ENCODE results near the gene RNF214.
"Not testable (repeated sequence)": the region's sequence is repeated elsewhere in the genome, so short reads cannot be mapped to it uniquely, and the experiment has no call there.

RNF214 gene

DNA sequence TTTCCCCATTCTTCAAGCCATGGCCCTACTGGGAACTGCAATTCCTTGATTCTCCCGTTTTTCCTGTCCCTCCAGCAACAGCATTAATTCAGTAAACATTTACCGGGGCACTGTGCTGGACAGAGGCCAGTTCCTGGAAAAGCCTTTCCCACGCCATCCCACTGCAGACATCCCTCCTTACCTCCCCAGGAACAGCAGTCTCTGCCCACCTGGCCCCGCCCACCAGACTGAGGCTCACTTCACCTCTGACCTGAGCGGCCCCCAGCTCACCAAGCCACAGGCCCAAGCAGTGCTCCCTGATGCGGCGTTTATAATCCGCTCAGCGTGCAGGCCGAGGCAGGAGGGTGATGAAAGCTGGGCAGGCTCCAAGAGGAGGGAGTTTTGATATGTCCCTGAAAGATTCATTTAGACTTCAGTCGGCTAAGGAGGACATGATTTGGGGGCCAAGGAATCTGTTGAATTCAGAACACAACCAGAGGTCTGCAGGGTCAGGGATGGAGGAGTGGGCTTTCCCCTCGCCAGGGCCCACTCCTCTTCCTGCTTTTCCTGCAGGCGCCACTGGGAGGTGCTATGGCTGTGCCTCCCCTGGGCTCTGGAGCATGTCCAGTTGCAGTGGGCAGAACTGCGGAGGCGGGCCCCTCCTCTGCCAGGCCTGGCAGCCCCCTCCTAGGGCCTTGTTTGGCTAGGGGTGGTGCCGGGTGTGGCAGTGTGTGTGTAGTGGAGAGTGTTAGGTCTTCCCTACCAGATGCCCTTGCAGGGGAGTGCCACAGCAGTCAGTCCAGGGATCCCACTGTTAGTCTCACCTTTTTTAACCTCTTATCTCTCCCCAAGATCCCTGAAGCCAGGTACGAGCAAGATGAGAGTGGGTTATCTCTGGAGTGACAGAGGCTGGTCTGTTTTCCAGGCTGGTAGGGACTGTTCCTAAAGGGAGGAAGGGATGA, 34.7 kb upstream of the RNF214 start:
- no peak for DNase-seq (ENCODE audit: low read depth in 1 of 2, low spot score in 1 of 2)

- no peak for DNase-seq (ENCODE audit: low read depth in 1 of 2, low spot score in 1 of 2)
Observed at GRCh38 chr11:117198613-117199012, 33.9 kb upstream of the RNF214 start.

DNA sequence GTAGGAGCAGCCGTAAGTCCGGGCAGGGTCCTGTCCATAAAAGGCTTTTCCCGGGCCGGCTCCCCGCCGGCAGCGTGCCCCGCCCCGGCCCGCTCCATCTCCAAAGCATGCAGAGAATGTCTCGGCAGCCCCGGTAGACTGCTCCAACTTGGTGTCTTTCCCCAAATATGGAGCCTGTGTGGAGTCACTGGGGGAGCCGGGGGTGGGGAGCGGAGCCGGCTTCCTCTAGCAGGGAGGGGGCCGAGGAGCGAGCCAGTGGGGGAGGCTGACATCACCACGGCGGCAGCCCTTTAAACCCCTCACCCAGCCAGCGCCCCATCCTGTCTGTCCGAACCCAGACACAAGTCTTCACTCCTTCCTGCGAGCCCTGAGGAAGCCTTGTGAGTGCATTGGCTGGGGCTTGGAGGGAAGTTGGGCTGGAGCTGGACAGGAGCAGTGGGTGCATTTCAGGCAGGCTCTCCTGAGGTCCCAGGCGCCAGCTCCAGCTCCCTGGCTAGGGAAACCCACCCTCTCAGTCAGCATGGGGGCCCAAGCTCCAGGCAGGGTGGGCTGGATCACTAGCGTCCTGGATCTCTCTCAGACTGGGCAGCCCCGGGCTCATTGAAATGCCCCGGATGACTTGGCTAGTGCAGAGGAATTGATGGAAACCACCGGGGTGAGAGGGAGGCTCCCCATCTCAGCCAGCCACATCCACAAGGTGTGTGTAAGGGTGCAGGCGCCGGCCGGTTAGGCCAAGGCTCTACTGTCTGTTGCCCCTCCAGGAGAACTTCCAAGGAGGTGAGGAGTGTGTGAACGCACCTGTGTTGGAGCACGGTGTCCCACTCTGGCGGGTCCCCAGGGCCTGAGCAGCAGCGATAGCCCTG, 33.2 kb upstream of the RNF214 start, which contains the start of gene TAGLN:
TSS of gene TAGLN (plus strand) at position 318 of the 863 bp plus-strand sequence. CDS start 3,644 bp downstream, outside the sequence.
- DNase-seq (ENCODE audit: low read depth in 1 of 2, low spot score in 1 of 2) = no peak

DNA sequence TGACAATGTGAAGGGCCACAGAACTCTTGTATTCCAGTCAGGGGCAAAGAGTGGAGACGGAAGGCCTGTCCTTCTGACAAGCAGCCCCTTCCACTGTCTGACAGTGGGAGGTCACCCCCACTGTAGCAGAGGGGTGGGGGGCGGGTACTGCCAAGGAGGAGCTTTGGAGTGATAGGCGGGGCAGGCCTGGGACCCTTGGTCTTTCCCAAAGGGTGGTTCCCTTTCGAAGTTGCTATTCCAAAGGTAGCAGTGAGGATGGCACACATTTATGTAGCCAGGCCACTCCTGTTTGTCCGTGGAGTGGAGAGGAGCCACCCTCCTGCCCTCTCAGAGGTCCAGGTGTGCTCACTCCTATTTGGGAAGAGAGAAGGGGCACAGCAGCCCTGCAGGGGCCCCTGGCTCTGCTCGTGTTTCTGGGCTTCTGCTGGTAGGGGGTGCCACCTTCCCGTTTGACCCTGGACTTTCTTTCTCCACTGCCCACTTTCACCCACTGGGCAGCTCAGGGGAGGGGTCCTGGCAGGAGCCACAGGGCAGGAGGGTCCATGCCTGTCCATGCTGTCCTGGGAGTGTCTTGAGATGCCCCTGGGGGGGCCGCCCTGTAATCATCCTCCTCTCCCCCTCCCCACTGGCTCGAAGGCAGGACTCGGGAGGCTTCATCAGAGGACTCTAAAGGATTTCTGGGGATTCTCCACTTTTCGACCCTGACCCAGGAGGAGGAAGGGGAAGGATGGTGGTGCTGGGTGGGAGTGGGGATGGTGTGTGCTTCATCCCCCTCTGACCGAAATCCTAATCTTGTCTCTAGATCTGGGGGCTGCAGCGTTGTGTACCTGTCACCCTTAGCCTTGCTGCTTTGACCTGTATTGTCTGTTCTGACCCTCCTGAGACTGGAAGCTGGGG, 32.3 kb upstream of the RNF214 start:
- no peak for DNase-seq (ENCODE audit: low read depth in 1 of 2, low spot score in 1 of 2)

- DNase-seq (ENCODE audit: low read depth in 1 of 2, low spot score in 1 of 2) = no peak
Observed at GRCh38 chr11:117200813-117201657, 31.4 kb upstream of the RNF214 start.

DNA sequence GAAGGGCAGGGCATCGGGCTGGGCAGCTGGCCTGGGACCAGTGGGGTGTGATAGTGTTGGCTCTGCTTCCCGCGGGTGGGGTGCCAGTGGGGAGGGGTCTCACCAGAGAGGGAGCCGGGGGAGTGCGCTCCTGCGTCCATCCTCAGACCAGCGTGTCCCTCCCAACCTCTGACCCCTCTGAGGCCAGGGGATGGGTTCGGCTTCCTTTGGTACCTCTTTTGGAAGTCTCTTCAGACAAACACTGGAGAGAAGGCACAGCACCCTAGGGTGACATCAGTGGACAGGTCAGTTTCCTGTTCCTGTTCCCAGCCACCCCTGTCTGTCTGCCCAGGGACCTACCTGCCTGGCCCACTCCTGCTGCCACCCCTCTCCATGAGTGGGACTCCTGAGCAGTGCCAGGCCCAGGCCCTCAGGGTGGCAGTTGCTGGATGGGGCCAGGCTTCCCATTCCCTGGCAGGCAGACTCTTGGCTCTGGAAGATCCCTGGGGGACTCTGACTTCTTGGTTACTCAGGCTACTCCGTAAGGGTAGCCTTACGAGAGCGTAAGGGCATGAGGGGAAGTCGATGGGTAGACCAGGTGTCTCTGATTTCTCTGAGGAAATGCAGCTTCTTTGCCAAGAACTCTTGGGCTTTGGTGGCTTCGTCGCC, 30.7 kb upstream of the RNF214 start:
- no peak for DNase-seq (ENCODE audit: low read depth in 1 of 2, low spot score in 1 of 2)

DNA sequence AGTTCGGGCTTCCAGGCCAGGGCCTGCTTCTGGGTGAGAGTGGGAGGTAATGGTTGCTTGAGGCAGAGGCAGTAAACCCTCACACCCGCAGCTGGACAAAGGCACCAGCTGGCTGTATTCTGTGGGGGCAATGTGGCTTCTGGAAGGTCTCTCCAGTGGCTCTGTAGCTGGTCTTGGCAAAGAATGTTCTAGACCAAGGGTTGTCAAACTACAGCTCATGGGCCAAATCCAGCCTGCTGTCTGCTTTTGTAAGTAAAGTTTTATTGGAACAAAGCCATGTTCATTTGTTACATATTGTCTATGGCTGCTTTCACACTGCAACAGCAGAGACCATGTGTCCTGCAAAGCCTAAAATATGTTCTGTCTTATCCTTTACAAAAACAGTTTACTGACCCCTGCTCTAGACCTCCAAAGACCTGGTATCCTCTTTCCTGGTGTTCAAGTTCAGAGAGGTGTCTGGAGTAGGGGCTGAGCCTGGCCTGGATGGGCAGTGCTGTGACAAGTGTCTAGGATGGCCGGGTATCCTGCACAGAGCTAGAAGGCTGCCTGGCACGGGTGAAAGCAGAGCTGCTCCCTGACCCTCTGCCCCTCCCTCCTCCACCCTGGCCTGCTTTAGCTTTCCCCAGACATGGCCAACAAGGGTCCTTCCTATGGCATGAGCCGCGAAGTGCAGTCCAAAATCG, 29.9 kb upstream of the RNF214 start:
- DNase-seq (ENCODE audit: low read depth in 1 of 2, low spot score in 1 of 2) = no peak

DNA sequence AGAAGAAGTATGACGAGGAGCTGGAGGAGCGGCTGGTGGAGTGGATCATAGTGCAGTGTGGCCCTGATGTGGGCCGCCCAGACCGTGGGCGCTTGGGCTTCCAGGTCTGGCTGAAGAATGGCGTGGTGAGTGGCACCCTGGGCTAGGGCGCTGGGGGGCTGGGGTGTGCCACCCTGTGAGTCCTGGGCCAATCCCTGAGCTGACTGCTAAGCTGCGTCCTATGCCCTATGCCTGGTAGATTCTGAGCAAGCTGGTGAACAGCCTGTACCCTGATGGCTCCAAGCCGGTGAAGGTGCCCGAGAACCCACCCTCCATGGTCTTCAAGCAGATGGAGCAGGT, 29.4 kb upstream of the RNF214 start:
- no peak for DNase-seq (ENCODE audit: low read depth in 1 of 2, low spot score in 1 of 2)

DNA sequence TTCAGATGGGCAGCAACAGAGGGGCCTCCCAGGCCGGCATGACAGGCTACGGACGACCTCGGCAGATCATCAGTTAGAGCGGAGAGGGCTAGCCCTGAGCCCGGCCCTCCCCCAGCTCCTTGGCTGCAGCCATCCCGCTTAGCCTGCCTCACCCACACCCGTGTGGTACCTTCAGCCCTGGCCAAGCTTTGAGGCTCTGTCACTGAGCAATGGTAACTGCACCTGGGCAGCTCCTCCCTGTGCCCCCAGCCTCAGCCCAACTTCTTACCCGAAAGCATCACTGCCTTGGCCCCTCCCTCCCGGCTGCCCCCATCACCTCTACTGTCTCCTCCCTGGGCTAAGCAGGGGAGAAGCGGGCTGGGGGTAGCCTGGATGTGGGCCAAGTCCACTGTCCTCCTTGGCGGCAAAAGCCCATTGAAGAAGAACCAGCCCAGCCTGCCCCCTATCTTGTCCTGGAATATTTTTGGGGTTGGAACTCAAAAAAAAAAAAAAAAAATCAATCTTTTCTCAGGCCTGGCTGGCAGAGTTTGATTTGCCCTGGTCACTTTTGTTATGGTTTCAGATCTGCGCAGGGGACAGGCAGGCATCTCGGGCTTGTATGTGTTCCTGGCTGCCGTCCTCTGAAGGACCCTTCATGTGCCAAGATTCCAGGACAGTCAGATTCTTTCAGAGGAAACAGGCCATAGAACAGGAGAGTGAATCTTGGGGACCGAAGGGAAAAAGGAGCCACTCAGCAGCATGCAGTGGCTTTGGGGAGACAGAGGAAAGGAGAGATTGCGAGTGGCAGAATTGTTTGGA, 28.0 kb upstream of the RNF214 start:
- DNase-seq (ENCODE audit: low read depth in 1 of 2, low spot score in 1 of 2) = no peak

DNA sequence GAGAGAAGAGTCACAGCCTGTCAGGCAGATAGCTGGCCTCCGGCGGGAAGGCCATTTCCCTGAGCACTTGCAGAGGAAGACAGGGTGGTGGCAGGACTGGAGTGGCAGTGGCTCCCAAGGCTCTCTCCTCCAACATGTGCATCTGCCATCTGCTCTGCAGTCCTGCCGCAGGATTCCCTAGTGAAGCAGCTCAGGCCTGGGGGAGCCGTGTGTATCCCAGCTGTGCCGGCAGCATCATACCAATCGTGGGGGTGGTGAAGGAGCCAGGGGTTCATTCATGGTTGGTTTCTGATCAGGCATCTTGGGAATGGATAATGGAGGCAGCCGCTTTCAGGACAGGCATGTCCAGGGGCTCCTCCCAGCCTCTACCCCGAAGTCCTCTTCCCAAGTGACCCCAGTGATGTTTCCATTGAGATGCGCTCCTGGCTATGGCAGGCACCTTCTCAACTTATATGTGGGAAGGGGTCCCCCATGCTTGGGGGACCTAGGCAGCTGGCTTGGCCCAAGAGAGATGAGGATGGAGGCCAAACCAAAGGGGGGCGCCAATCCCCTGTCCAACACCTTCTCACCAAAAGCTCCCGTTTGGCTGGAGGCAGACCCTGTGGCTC, 27.2 kb upstream of the RNF214 start:
- no peak for DNase-seq (ENCODE audit: low read depth in 1 of 2, low spot score in 1 of 2)

DNA sequence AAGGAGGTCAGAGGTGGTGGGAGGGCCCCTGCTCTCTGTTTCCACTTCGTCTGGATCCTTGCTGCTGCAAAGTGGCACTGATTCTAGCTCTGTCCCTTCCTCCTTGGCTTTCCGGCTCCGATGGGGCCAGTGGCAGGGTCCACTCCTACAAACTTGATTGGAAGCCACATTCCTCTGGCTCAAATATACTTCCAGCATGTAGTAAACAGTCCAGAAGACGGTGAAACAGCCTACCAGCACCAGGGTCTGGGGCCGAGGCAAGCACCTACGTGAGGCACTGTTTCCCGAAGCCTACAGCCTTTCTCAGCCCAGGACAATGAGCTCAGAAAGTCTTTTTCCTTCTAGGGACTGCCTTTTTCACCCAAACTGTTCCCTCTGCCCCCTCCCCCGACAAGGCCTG, 26.4 kb upstream of the RNF214 start:
- DNase-seq (ENCODE audit: low read depth in 1 of 2, low spot score in 1 of 2) = not testable (repeated sequence)

DNA sequence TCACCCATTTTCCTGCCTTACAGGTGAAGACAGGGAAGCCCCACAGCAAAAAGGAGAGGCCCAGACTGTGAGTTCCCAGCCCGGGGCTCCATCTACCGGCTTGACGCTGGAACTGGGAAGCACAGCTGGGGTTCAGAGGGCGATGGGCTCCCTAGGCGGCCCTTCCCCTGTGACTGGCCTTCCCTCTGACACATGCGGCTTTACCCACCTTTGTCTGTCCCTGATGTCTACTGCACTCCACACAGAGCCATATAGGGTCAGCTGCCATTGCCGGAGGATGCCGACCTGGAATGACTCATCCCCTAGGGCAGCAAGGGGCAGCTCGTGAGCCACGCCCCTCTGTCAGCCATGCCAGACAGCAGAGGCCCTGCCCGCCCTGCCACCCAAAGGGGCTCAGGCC, 25.6 kb upstream of the RNF214 start:
- DNase-seq (ENCODE audit: low read depth in 1 of 2, low spot score in 1 of 2) = not testable (repeated sequence)

- DNase-seq (ENCODE audit: low read depth in 1 of 2, low spot score in 1 of 2) = not testable (repeated sequence)
Observed at GRCh38 chr11:117207481-117207880, 25.0 kb upstream of the RNF214 start.

DNA sequence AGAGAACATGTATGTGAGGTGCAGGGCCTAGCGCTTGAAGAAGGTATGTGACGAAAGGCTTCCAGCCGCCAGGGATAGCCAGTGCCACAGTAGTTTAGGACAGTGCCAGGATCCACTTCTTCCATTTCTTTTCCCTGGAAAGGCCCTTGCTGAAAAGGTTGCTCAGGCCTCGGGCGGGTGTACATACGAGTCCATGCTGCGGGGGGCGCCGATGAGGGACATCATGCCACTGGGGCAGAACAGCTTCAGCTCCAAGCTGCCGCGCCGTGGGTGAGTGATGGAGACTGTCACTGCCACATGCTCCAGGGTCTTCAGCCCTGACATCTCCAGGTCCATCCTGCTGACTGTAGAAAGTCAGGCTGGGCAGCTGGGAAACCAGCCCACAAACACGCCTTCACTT, 23.8 kb upstream of the RNF214 start:
- not testable (repeated sequence) for DNase-seq (ENCODE audit: low read depth in 1 of 2, low spot score in 1 of 2)

DNA sequence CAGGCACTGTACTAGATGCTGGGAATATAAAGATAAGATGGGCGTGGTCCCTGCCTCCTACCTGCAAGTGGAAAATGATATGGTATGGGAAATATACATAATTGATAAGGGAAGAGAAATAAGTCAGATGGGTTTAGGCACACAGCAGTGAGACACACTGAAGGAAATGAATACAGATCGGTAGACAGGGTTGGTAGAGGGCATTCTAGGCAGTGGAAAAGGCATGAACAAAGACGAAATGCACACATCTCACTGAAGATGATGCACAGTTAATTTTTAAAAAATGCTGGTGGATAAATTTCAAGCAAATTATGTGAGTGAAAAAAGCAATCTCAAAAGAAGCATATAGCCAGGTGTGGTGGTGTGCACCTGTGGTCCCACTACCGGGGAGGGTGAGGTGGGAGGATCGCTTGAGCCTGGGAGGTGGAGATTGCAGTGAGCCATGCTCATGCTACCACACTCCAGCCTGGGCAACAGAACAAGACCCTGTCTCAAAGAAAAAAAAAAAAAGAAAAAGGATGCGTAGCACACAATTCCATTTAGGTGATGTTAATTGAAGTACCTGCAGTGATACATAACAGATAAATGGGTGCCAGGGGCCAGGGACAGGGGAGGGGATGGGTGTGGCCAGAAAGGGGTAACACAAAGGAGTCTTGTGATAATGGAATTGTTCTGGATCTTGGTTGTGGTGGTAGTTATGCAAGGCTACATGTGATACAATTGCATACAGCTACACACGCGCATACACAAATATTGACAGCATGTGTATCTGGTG, 22.9 kb upstream of the RNF214 start:
- not testable (repeated sequence) for DNase-seq (ENCODE audit: low read depth in 1 of 2, low spot score in 1 of 2)

GRCh38 chr11:117210620-117211019, 21.9 kb upstream of the RNF214 start:
- DNase-seq (ENCODE audit: low read depth in 1 of 2, low spot score in 1 of 2) = no peak

Measured in activated CD4-positive, alpha-beta T cell treated with anti-CD3 and anti-CD28 coated beads, Interleukin-2, amount 50 U/mL, for 24 hours (primary cell).